ENCODE data around the gene PCDHGB3.
"Not testable (repeated sequence)": the region's sequence is repeated elsewhere in the genome, so short reads cannot be mapped to it uniquely, and the experiment has no call there.

PCDHGB3 gene

GRCh38 chr5:141384471-141385267 lies 14.6 kb downstream of the PCDHGB3 start:
- ChIA-PET CTCF (no interaction called here), POLR2A (no interaction called here)

DNA sequence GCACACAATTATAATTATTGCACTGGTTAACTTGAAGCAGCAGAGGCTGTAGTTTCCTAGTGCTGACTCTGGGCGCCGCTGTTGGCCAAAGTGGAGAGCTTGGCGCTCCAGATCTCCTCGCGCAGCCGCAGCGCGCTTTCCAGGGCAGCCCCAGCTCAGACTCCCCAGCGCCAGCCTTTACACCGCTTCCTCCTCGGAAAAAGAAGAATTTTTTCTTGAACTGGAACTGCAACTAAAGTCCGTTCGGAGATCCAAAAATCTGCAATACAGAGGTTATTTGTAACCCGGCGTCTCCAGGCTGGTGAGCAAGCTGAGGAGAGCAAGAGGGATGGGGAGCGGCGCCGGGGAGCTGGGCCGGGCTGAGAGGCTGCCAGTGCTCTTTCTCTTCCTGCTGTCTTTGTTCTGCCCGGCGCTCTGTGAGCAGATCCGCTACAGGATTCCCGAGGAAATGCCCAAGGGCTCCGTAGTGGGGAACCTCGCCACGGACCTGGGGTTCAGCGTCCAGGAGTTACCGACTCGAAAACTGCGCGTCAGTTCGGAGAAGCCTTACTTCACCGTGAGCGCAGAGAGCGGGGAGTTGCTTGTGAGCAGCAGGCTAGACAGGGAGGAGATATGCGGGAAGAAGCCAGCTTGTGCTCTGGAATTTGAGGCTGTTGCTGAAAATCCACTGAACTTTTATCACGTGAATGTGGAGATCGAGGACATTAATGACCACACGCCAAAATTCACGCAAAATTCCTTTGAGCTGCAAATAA lies 17.7 kb downstream of the PCDHGB3 start, which contains the start of gene PCDHGB4:
TSS of gene PCDHGB4 (plus strand) at position 142 of the 755 bp plus-strand sequence. CDS start at position 329, 187 bp downstream.
- POLR2A ChIA-PET, result not testable (repeated sequence)
- CTCF ChIA-PET, result interaction anchor here (1.5 kb wide), 1 partner anchor 25 kb away, joined by 4 read pairs; the partner anchor contains the start of gene PCDHGA10
- DNase-seq (ENCODE audit: extremely low spot score), result peak; percentile 58

More at GRCh38 chr5:141384471-141385267, 14.6 kb downstream of the PCDHGB3 start:
- DNase-seq (ENCODE audit: extremely low spot score), result no peak
- TF ChIP-seq, protein P1, sequence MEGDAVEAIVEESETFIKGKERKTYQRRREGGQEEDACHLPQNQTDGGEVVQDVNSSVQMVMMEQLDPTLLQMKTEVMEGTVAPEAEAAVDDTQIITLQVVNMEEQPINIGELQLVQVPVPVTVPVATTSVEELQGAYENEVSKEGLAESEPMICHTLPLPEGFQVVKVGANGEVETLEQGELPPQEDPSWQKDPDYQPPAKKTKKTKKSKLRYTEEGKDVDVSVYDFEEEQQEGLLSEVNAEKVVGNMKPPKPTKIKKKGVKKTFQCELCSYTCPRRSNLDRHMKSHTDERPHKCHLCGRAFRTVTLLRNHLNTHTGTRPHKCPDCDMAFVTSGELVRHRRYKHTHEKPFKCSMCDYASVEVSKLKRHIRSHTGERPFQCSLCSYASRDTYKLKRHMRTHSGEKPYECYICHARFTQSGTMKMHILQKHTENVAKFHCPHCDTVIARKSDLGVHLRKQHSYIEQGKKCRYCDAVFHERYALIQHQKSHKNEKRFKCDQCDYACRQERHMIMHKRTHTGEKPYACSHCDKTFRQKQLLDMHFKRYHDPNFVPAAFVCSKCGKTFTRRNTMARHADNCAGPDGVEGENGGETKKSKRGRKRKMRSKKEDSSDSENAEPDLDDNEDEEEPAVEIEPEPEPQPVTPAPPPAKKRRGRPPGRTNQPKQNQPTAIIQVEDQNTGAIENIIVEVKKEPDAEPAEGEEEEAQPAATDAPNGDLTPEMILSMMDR (IDR thresholded peaks at IDR 0.05; ENCODE audit: control extremely low read depth, extremely low read depth, low read depth, missing control alignments), result no peak

- POLR2A ChIA-PET, result no interaction called here
- TF ChIP-seq, protein P1 (IDR thresholded peaks at IDR 0.05; ENCODE audit: control extremely low read depth, extremely low read depth, low read depth, missing control alignments), result no peak
- CTCF ChIA-PET, result interaction anchor here (1.5 kb wide), 1 partner anchor 24 kb away, joined by 4 read pairs; the partner anchor contains the start of gene PCDHGA10
- no peak for DNase-seq (ENCODE audit: extremely low spot score)
Observed at GRCh38 chr5:141388661-141389060, 18.6 kb downstream of the PCDHGB3 start.

- ChIA-PET POLR2A (no interaction called here), CTCF (interaction anchor here (0.7 to 1.1 kb wide), 2 partner anchors 10 to 61 kb away, joined by 3 read pairs; no protein-coding TSS in a partner anchor)
- DNase-seq (ENCODE audit: extremely low spot score), result no peak
- TF ChIP-seq, protein P1 (IDR thresholded peaks at IDR 0.05; ENCODE audit: control extremely low read depth, extremely low read depth, low read depth, missing control alignments), result no peak
Observed at GRCh38 chr5:141389153-141390042, 19.4 kb downstream of the PCDHGB3 start.

DNA sequence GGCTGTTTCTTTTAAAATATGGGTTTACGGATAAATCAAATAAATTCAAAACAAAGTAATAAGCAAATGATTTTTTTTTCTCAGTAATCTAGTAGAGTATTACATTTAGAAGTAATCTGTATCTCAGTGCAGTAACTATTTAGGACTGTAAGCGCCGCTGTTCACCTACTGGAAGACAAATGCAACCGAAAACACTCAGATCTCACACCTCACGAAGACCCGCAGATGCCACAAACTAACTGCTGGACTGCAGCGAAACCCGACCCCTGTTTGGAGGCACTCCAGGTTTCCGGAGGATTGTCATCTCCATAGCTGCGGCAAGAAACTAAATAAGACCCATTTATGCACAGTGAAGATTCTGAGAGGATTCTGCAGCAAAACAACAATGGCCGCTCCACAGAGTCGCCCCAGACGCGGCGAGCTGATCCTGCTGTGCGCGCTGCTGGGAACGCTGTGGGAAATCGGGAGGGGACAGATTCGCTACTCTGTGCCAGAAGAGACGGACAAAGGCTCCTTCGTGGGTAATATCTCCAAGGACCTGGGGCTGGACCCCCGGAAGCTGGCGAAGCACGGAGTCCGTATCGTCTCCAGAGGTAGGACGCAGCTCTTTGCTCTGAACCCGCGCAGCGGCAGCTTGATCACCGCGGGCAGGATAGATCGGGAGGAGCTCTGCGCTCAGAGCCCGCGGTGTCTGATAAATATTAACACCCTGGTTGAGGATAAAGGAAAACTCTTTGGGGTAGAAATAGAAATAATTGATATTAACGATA lies 22.6 kb downstream of the PCDHGB3 start, which contains the start of gene PCDHGA8:
TSS of gene PCDHGA8 (plus strand) at position 205 of the 770 bp plus-strand sequence. CDS start at position 386, 181 bp downstream.
- POLR2A ChIA-PET, result no interaction called here
- TF ChIP-seq, protein P1 (IDR thresholded peaks at IDR 0.05; ENCODE audit: control extremely low read depth, extremely low read depth, low read depth, missing control alignments), result no peak
- CTCF ChIA-PET, result interaction anchor here (0.7 to 1.6 kb wide), 4 partner anchors 73 to 574 kb away, joined by 3 to 4 read pairs (median 3); no protein-coding TSS in a partner anchor
- no peak for DNase-seq (ENCODE audit: extremely low spot score)

DNA sequence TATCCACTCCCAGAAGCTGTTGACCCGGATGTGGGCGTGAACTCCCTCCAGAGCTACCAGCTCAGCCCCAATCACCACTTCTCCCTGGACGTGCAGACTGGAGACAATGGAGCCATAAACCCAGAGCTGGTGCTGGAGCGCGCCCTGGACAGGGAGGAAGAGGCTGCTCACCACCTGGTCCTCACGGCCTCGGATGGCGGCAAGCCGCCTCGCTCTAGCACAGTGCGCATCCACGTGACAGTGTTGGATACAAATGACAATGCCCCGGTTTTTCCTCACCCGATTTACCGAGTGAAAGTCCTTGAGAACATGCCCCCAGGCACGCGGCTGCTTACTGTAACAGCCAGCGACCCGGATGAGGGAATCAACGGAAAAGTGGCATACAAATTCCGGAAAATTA lies 23.2 kb downstream of the PCDHGB3 start:
- ChIA-PET POLR2A (no interaction called here), CTCF (interaction anchor here (0.7 to 1.2 kb wide), 3 partner anchors 165 to 575 kb away, joined by 3 read pairs; no protein-coding TSS in a partner anchor)
- no peak for DNase-seq (ENCODE audit: extremely low spot score)
- TF ChIP-seq, protein P1 (IDR thresholded peaks at IDR 0.05; ENCODE audit: control extremely low read depth, extremely low read depth, low read depth, missing control alignments), result no peak

GRCh38 chr5:141394401-141395187 lies 24.6 kb downstream of the PCDHGB3 start:
- CTCF ChIA-PET, result interaction anchor here (0.7 to 2.9 kb wide), 4 partner anchors 13 to 75 kb away, joined by 3 to 7 read pairs (median 6); partner anchors contain the start of genes PCDHGB6 and TAF7
- POLR2A ChIA-PET; DNase-seq (ENCODE audit: extremely low spot score): not testable (repeated sequence)

All from GM10248 (cell line).